HFFc6 (cell line): ENCODE measurements around the gene SMIM43. TPM values are rescaled to one million over a fixed set of nuclear protein-coding genes. Genes with fewer than 3 reads are reported as not detected.

ENCODE experiments used
- DNase-seq: peaks from one replicate; pipeline ENCODE4 v3.0.0-alpha.2; 2018
- H3K27ac Mint-ChIP-seq: 2 replicates; pipeline ENCODE4 v1.8.0; 2020; ENCODE audit warnings: mild to moderate bottlenecking, mixed read lengths
- H3K27me3 Mint-ChIP-seq: 2 replicates; pipeline ENCODE4 v1.8.0; 2021; ENCODE audit warnings: mild to moderate bottlenecking, moderate library complexity, mixed read lengths; ENCODE audit not compliant: insufficient read depth
- H3K36me3 Mint-ChIP-seq: 2 replicates; pipeline ENCODE4 v1.8.0; 2021; ENCODE audit warnings: low read depth, mixed read lengths
- H3K4me1 Mint-ChIP-seq: 2 replicates; pipeline ENCODE4 v1.8.0; 2020; ENCODE audit warnings: low read depth, mixed read lengths
- H3K4me3 Mint-ChIP-seq: 2 replicates; pipeline ENCODE4 v1.8.0; 2020; ENCODE audit warnings: mild to moderate bottlenecking, moderate library complexity, mixed read lengths
- H3K9me3 Mint-ChIP-seq: 2 replicates; pipeline ENCODE4 v1.8.0; 2020; ENCODE audit warnings: mild to moderate bottlenecking, mixed read lengths
- total RNA-seq, 6 experiments: library from RNA; stranded (reverse); fragmentation: NEBNext Ultra II Directional; extraction: Animal tissue kit (Norgen Biotek cat#: 25700); gene quantifications; 2 replicates in 1 of 6; 3 replicates in 5 of 6; pipeline ENCODE4 v1.2.3, GENCODE V29; 2021
- TF ChIP-seq, protein P1 (sequence below): fragments of 200-600 bp; sonication (generic); IDR thresholded peaks from 2 replicates; pipeline ENCODE4 v1.5.0; 2021; ENCODE audit warnings: antibody characterized with exemption, mild to moderate bottlenecking

Gene SMIM43
- total RNA-seq, 6 experiments from 2014 or later: 0.35 to 2.2 (median 1.5) TPM

- Mint-ChIP-seq H3K4me1 (peaks cover 69% of the 10 kb centered on the region), H3K27me3 (no peaks in the 10 kb centered on the region), H3K36me3 (no peaks in the 10 kb centered on the region), H3K9me3 (no peaks in the 10 kb centered on the region), H3K27ac (no peak overlapping the region), H3K4me3 (no peak overlapping the region)
- TF ChIP-seq, protein P1, sequence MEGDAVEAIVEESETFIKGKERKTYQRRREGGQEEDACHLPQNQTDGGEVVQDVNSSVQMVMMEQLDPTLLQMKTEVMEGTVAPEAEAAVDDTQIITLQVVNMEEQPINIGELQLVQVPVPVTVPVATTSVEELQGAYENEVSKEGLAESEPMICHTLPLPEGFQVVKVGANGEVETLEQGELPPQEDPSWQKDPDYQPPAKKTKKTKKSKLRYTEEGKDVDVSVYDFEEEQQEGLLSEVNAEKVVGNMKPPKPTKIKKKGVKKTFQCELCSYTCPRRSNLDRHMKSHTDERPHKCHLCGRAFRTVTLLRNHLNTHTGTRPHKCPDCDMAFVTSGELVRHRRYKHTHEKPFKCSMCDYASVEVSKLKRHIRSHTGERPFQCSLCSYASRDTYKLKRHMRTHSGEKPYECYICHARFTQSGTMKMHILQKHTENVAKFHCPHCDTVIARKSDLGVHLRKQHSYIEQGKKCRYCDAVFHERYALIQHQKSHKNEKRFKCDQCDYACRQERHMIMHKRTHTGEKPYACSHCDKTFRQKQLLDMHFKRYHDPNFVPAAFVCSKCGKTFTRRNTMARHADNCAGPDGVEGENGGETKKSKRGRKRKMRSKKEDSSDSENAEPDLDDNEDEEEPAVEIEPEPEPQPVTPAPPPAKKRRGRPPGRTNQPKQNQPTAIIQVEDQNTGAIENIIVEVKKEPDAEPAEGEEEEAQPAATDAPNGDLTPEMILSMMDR: no peak
- no peak for DNase-seq
These were observed 29.7 kb upstream of the SMIM43 start for GRCh38 chr4:121794505-121795188.

GRCh38 chr4:121792966-121793365 is 28.0 kb upstream of the SMIM43 start:
- TF ChIP-seq, protein P1: no peak
- H3K27ac Mint-ChIP-seq: no peak overlapping the region
- H3K4me3 Mint-ChIP-seq: no peak overlapping the region
- peaks cover 77% of the 10 kb centered on the region for H3K4me1 Mint-ChIP-seq
- H3K9me3 Mint-ChIP-seq: no peaks in the 10 kb centered on the region
- peaks cover 4% of the 10 kb centered on the region; the same call in 1 of the 2 replicates for H3K36me3 Mint-ChIP-seq
- H3K27me3 Mint-ChIP-seq: no peaks in the 10 kb centered on the region; the same call in 1 of the 2 replicates
- no peak for DNase-seq

GRCh38 chr4:121791481-121791880 is 26.5 kb upstream of the SMIM43 start:
- H3K36me3 Mint-ChIP-seq: peaks cover 4% of the 10 kb centered on the region; the same call in 1 of the 2 replicates
- no peaks in the 10 kb centered on the region for H3K9me3 Mint-ChIP-seq
- TF ChIP-seq, protein P1: no peak
- peak; percentile 86 for DNase-seq
- H3K4me1 Mint-ChIP-seq: peaks cover 89% of the 10 kb centered on the region
- H3K4me3 Mint-ChIP-seq: peak overlapping the region; percentile 52
- peak overlapping the region; percentile 97 for H3K27ac Mint-ChIP-seq
- no peaks in the 10 kb centered on the region; the same call in 1 of the 2 replicates for H3K27me3 Mint-ChIP-seq

DNA sequence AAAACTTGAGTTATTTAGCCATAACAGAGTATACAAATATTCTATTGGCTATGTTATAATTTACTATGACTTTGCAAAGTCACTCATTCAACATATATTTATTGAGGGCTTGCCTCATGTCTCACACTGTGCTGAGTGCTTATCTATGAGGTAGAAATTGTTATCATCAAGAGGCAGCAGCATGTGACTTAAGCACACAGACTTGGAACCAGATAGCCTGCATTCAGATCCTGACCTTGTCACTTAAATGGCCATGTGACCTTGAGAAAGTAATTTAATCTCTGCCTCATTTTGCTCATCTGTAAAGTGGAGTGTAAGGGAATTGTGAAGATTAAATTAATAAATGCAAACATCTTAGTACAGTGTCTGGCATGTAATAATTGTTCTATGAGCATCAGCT is 26.0 kb upstream of the SMIM43 start:
- TF ChIP-seq, protein P1: no peak
- Mint-ChIP-seq H3K9me3 (no peaks in the 10 kb centered on the region), H3K27ac (peak overlapping the region; percentile 97), H3K4me3 (peak overlapping the region; percentile 52), H3K36me3 (peaks cover 4% of the 10 kb centered on the region; the same call in 1 of the 2 replicates), H3K27me3 (no peaks in the 10 kb centered on the region; the same call in 1 of the 2 replicates), H3K4me1 (peaks cover 89% of the 10 kb centered on the region)
- DNase-seq: no peak

- DNase-seq: peak; percentile 78
- TF ChIP-seq, protein P1: no peak
- H3K27ac Mint-ChIP-seq: peak overlapping the region; percentile 97
- no peaks in the 10 kb centered on the region; the same call in 1 of the 2 replicates for H3K27me3 Mint-ChIP-seq
- H3K4me3 Mint-ChIP-seq: peak overlapping the region; percentile 81
- H3K36me3 Mint-ChIP-seq: peaks cover 4% of the 10 kb centered on the region; the same call in 1 of the 2 replicates
- peaks cover 89% of the 10 kb centered on the region for H3K4me1 Mint-ChIP-seq
- H3K9me3 Mint-ChIP-seq: no peaks in the 10 kb centered on the region
These were observed 25.2 kb upstream of the SMIM43 start for GRCh38 chr4:121789960-121790829.
